ENCODE results near the gene HELB.

The HELB gene

DNA sequence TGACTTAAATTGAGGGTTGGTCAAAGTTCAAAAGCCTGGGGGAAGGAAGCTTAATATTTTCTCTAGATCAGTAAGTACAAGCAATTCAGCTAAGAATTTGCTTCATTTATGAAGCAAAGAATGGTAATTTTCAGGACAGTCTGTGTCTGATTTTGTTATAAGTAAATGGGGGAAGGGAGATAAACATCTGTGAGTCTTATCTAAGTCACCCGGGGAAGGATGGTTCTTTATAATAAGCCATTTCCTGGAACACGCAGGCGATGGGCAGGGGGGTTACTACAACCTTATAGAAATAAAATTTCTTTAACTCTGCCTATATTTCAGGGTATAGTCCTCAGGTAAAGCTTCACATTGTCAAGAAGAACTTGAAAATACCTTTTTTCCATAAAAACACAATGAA is 42.9 kb downstream of the HELB start:
- no peak for FAIRE-seq
- TF ChIP-seq PAX5 (IDR thresholded peaks at IDR 0.05; ENCODE audit: insufficient read depth, low read length, severe bottlenecking) (no peak), POU2F2 (IDR thresholded peaks at IDR 0.05; ENCODE audit: low read depth, low read length) (no peak), SPI1 (IDR thresholded peaks at IDR 0.05; ENCODE audit: low read depth, low read length) (no peak), POLR2AphosphoS5 (IDR thresholded peaks at IDR 0.05; ENCODE audit: low read depth, low read length) (no peak), POLR2A (IDR thresholded peaks at IDR 0.05; ENCODE audit: low read depth, low read length) (no peak), TAF1 (IDR thresholded peaks at IDR 0.05; ENCODE audit: low read depth, low read length) (no peak)
- no peak for DNase-seq (ENCODE audit: insufficient read length, low spot score)

DNA sequence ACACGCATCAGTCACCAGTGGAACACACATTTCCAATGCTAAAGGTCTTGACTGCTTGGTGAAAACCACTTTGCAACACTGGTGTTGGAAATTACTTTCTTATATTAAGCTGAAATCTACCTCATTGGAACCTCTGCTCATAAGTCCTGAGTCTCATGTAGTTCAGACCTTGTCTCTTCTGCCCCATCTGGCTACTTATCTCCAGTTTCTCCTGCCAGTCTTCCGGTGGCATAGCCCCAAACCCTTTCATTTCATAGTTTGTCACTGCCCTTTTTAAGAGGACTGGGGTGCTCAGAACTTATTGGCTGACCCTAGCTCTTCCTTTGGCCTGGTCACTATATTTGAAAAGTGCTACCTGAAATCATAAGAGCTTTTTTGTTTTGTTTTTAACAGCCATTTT is 43.7 kb downstream of the HELB start:
- TF ChIP-seq SPI1 (IDR thresholded peaks at IDR 0.05; ENCODE audit: low read depth, low read length) (no peak), POLR2AphosphoS5 (IDR thresholded peaks at IDR 0.05; ENCODE audit: low read depth, low read length) (no peak), TAF1 (IDR thresholded peaks at IDR 0.05; ENCODE audit: low read depth, low read length) (no peak), POU2F2 (IDR thresholded peaks at IDR 0.05; ENCODE audit: low read depth, low read length) (no peak), PAX5 (IDR thresholded peaks at IDR 0.05; ENCODE audit: insufficient read depth, low read length, severe bottlenecking) (no peak), POLR2A (IDR thresholded peaks at IDR 0.05; ENCODE audit: low read depth, low read length) (no peak)
- DNase-seq (ENCODE audit: insufficient read length, low spot score) (no peak), FAIRE-seq (no peak)

DNA sequence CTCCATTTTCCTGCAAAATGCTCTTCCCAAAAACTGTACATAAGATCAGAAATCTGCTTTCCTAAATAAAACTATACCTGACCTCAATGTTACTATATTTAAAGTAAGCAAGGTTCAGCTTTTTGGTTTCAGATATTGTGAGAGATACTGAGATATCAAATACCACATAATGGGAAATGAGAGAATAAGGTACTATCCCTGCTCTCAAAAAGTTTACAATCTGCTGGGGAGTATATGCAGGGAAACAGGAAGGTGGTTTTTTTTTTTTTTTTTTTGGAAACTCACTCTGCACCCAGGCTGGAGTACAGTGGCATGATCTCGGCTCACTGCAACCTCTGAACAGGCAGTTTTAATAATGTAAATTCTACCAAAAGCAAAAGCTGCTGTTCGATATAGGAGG is 49.0 kb downstream of the HELB start:
- TF ChIP-seq PAX5 (IDR thresholded peaks at IDR 0.05; ENCODE audit: insufficient read depth, low read length, severe bottlenecking), result no peak
- DNase-seq (ENCODE audit: insufficient read length, low spot score) (no peak), FAIRE-seq (no peak)

DNA sequence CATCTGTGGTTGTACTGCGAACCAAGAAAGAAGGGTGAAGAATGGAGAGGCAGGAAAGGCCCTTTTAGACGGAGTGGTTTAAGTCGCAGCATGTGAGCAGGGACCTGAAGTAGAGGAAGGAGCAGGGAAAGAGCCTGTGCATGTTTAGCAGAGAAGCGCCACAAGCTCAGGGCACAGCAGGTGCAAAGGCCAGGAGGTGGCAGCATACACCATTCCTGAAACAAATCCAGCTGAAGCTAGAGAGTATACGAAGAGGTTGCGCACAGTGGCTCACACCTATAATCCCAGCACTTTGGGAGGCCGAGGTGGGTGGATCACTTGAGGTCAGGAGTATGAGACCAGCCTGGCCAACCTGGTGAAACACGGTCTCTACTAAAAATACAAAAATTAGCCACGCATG is 49.9 kb downstream of the HELB start:
- DNase-seq (ENCODE audit: insufficient read length, low spot score), result no peak
- FAIRE-seq, result peak; percentile 59
- TF ChIP-seq POLR2A (IDR thresholded peaks at IDR 0.05; ENCODE audit: low read depth, low read length) (no peak), POU2F2 (IDR thresholded peaks at IDR 0.05; ENCODE audit: low read depth, low read length) (no peak), POLR2AphosphoS5 (IDR thresholded peaks at IDR 0.05; ENCODE audit: low read depth, low read length) (no peak), PAX5 (IDR thresholded peaks at IDR 0.05; ENCODE audit: insufficient read depth, low read length, severe bottlenecking) (no peak), TAF1 (IDR thresholded peaks at IDR 0.05; ENCODE audit: low read depth, low read length) (no peak), SPI1 (IDR thresholded peaks at IDR 0.05; ENCODE audit: low read depth, low read length) (no peak)

DNA sequence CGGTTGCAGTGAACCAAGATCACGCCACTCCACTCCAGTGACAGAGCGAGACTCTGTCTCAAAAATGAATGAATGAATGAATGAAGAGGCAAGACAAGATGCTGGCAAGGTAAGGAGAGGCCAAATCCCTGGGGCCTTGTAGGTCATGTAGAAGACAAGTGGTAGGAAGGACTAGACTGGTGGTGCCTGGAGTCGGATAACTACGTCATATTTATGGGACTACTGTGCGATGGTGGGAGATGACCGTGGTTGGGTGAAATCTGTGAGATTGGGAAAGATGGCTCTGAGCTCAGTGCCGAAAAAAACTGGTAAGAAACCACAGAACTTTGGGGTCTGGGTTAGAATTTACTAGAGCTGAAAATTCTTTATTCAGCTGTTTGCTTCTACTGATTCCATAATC is 50.6 kb downstream of the HELB start:
- no peak for TF ChIP-seq PAX5 (IDR thresholded peaks at IDR 0.05; ENCODE audit: insufficient read depth, low read length, severe bottlenecking)
- no peak for TF ChIP-seq SPI1 (IDR thresholded peaks at IDR 0.05; ENCODE audit: low read depth, low read length)
- no peak for TF ChIP-seq POLR2A (IDR thresholded peaks at IDR 0.05; ENCODE audit: low read depth, low read length)
- no peak for TF ChIP-seq TAF1 (IDR thresholded peaks at IDR 0.05; ENCODE audit: low read depth, low read length)
- TF ChIP-seq POLR2AphosphoS5 (IDR thresholded peaks at IDR 0.05; ENCODE audit: low read depth, low read length), result no peak
- no peak for TF ChIP-seq POU2F2 (IDR thresholded peaks at IDR 0.05; ENCODE audit: low read depth, low read length)
- no peak for FAIRE-seq
- DNase-seq (ENCODE audit: insufficient read length, low spot score), result no peak

DNA sequence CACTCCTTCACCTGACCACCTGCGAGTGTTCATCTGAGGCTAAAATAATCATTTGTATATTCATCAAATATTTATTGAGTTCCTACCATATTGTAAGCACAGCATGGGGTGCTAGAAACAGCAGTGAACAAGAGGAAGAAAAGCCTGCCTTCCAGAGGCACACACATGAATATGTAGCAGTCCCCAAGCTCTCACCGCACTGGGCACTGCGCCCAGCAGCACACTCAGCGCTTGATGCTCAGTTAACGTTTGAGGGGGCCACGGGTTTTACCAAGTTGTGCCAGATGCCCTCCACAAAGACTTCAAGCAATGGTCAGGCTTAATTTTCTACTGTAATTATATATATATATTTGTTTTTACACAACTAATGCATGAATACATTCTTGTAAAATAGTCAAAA is 52.0 kb downstream of the HELB start:
- TF ChIP-seq POU2F2 (IDR thresholded peaks at IDR 0.05; ENCODE audit: low read depth, low read length), result no peak
- no peak for TF ChIP-seq PAX5 (IDR thresholded peaks at IDR 0.05; ENCODE audit: insufficient read depth, low read length, severe bottlenecking)
- no peak for TF ChIP-seq TAF1 (IDR thresholded peaks at IDR 0.05; ENCODE audit: low read depth, low read length)
- no peak for TF ChIP-seq SPI1 (IDR thresholded peaks at IDR 0.05; ENCODE audit: low read depth, low read length)
- no peak for FAIRE-seq
- DNase-seq (ENCODE audit: insufficient read length, low spot score), result no peak

DNA sequence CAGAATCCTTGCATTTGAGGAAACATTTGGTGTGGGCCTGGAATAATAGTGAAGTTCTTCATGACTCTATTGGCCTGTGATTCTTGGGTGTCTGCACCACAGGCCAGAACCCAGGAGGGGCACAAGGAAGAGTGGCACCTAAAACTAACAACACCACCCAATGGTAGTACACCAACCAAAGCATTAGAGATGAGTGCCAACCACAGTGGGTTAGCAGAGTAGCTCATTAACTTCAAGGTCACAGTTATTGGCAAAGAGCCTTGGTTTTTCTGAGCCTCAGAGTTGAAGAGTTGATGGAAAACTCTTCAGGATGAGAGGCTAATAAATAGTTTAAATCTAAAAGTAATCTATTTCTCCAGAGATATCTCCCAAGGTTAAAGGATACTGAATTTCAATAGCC is 57.0 kb downstream of the HELB start:
- no peak for DNase-seq (ENCODE audit: insufficient read length, low spot score)
- no peak for TF ChIP-seq PAX5 (IDR thresholded peaks at IDR 0.05; ENCODE audit: insufficient read depth, low read length, severe bottlenecking)
- no peak for TF ChIP-seq TAF1 (IDR thresholded peaks at IDR 0.05; ENCODE audit: low read depth, low read length)
- TF ChIP-seq POLR2A (IDR thresholded peaks at IDR 0.05; ENCODE audit: low read depth, low read length), result no peak
- no peak for TF ChIP-seq POU2F2 (IDR thresholded peaks at IDR 0.05; ENCODE audit: low read depth, low read length)
- TF ChIP-seq POLR2AphosphoS5 (IDR thresholded peaks at IDR 0.05; ENCODE audit: low read depth, low read length), result no peak
- TF ChIP-seq SPI1 (IDR thresholded peaks at IDR 0.05; ENCODE audit: low read depth, low read length), result no peak
- no peak for FAIRE-seq

DNA sequence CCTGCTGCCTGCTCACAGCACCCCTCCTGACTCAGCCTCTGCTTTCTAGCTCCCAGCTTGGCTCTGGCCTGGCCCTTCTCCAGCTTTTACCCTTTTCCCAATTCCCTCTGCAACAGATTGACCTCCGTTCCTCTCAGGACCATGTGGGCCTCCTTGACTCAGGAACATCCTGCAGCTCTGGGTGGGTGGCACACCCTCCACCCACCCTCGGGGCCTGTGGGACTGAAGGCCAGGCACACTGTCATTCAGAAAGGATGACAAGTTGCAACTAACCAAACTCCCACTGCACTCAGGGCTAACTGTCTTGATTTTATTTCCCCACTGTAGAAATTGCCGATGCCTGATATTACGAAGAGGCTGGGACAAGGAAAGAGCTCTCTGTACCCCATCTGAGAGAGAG is 59.4 kb downstream of the HELB start:
- FAIRE-seq (no peak), DNase-seq (ENCODE audit: insufficient read length, low spot score) (no peak)
- TF ChIP-seq POLR2A (IDR thresholded peaks at IDR 0.05; ENCODE audit: low read depth, low read length) (no peak), TAF1 (IDR thresholded peaks at IDR 0.05; ENCODE audit: low read depth, low read length) (no peak), POLR2AphosphoS5 (IDR thresholded peaks at IDR 0.05; ENCODE audit: low read depth, low read length) (no peak), SPI1 (IDR thresholded peaks at IDR 0.05; ENCODE audit: low read depth, low read length) (no peak), PAX5 (IDR thresholded peaks at IDR 0.05; ENCODE audit: insufficient read depth, low read length, severe bottlenecking) (no peak), POU2F2 (IDR thresholded peaks at IDR 0.05; ENCODE audit: low read depth, low read length) (no peak)

DNA sequence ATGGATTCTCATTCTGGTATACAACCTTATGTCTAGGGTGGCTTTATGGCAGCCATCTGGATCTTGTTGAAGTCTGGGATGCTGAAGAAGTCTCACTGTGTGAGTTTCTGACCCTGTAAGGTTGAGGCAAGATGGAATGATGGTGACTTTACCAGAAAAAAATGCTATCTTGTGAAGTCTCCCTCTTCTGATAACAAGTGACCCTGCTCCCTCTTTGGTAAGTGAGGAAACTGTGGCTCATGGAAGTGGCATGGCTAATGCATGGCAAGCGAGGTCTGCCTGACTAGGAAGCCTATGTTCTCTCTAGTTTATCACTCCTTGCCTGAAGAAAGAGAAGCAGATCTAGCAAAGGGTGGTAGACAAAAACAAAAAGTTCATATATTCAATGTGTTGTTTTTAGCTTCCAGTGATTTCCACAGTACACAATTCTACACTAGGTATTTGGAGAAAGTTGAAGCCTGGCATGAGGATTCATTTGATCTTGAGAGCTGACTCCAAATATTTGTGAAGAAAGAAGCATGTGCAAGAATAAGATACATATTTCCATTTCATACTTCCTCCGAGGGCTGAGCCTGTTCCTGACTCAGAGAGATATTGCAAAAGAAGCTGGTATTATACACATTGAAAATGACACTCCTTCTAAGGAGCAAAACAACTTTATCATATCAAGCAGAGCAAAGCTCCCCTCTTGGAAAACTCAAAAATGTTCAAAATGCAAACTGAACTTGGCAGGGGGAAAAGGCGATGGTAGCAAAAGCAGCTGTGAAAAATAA is 63.6 kb downstream of the HELB start:
- FAIRE-seq (no peak), DNase-seq (ENCODE audit: insufficient read length, low spot score) (no peak)
- TF ChIP-seq SPI1 (IDR thresholded peaks at IDR 0.05; ENCODE audit: low read depth, low read length) (no peak), POU2F2 (IDR thresholded peaks at IDR 0.05; ENCODE audit: low read depth, low read length) (no peak), POLR2A (IDR thresholded peaks at IDR 0.05; ENCODE audit: low read depth, low read length) (no peak), TAF1 (IDR thresholded peaks at IDR 0.05; ENCODE audit: low read depth, low read length) (no peak), POLR2AphosphoS5 (IDR thresholded peaks at IDR 0.05; ENCODE audit: low read depth, low read length) (no peak), PAX5 (IDR thresholded peaks at IDR 0.05; ENCODE audit: insufficient read depth, low read length, severe bottlenecking) (no peak)

DNA sequence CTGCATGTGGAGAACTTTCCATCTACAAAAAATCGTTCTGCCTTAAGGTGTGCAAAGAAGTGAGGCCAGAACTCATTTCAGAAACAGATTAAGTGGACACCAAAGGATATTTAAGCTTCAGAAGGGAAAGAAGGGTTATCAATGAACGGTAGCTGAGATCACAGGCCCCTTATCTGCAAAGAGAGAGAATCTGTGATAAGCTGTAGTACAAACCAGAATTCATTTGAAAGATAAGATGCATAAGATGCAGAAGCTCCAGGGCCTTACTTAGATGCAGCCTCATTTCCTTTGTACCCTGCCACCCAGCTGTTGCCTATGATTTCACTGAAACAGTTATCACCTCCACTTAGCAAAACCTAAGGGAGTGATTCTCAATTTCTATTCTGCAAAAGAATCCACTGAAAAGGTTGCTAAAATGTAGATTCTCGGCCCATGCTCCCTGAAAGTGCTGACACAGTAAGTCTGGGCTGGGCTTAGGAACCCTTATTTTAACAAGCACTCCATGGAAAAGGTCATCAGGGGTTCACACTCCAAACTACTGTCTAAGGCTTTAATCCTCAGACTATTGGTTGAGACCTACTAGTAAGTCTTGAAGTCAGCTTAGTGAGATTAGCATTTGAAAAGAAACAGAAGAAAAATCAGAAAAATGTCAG is 64.8 kb downstream of the HELB start:
- DNase-seq (ENCODE audit: insufficient read length, low spot score) (no peak), FAIRE-seq (no peak)
- no peak for TF ChIP-seq TAF1 (IDR thresholded peaks at IDR 0.05; ENCODE audit: low read depth, low read length)
- no peak for TF ChIP-seq POLR2AphosphoS5 (IDR thresholded peaks at IDR 0.05; ENCODE audit: low read depth, low read length)
- no peak for TF ChIP-seq POU2F2 (IDR thresholded peaks at IDR 0.05; ENCODE audit: low read depth, low read length)
- TF ChIP-seq SPI1 (IDR thresholded peaks at IDR 0.05; ENCODE audit: low read depth, low read length), result no peak
- no peak for TF ChIP-seq POLR2A (IDR thresholded peaks at IDR 0.05; ENCODE audit: low read depth, low read length)
- TF ChIP-seq PAX5 (IDR thresholded peaks at IDR 0.05; ENCODE audit: insufficient read depth, low read length, severe bottlenecking), result no peak

Measured in GM12891 (cell line).